Peyer's patch (tissue), 4 donors: Measurements from ENCODE around the gene BCAS3.

Experiments used
- CTCF ChIP-seq, 6 experiments: fragments of 450-650 bp in 4 of 6; fragments of 200-600 bp in 2 of 6; sonication (generic) in 1 of 6; IDR thresholded peaks; one replicate each; pipeline ENCODE4 v1.5.1; 2017 to 2019; ENCODE audit warnings: antibody characterized with exemption in 6 of 6, mild to moderate bottlenecking in 3 of 6, moderate library complexity in 1 of 6
- POLR2A ChIP-seq, 2 donors: fragments of 450-650 bp; IDR thresholded peaks; one replicate each; pipeline ENCODE4 v1.5.1; 2017; ENCODE audit warnings: antibody characterized with exemption in 2 of 2, mild to moderate bottlenecking in 2 of 2, moderate library complexity in 2 of 2

GRCh38 chr17:60960398-60961065 lies 282.9 kb downstream of the BCAS3 start:
- no peak for TF ChIP-seq CTCF (IDR thresholded peaks at IDR 0.05)
- no peak for TF ChIP-seq POLR2A (IDR thresholded peaks at IDR 0.05)
